T-cell (primary cell): Measurements from ENCODE around the gene RNF144A. TPM values are rescaled to one million over a fixed set of nuclear protein-coding genes. Genes with fewer than 3 reads are reported as not detected.

Experiments
- ATAC-seq, 4 experiments: fragments of 200-7000 bp in 3 of 4; fragments of 150-1000 bp in 1 of 4; cut with Tn5 transposase; replicated peaks in 1 of 4; 1 replicate in 3 of 4; 2 replicates in 1 of 4; pipeline ENCODE4 v1.10.0; 2021; ENCODE audit warnings: moderate library complexity in 3 of 4, mild to moderate bottlenecking in 2 of 4, moderate number of reproducible peaks in 1 of 4
- CTCF ChIA-PET, 2 donors: fragments of 300-600 bp; sonication (Branson Sonifier 250); formaldehyde crosslinking; loops; one replicate each; lab custom pipeline; 2022; ENCODE audit warnings: antibody characterized with exemption in 2 of 2; lab: Charles Lee
- POLR2A ChIA-PET, 2 donors: fragments of 300-600 bp; sonication (Branson Sonifier 250); formaldehyde crosslinking; loops; one replicate each; lab custom pipeline; 2022; ENCODE audit warnings: antibody characterized with exemption in 2 of 2; lab: Charles Lee
- DNase-seq, 35 experiments: peaks; one replicate each; pipeline versions ENCODE4 v3.0.0 to v3.0.0-alpha.2; 2013 to 2023
- H3K27ac ChIP-seq: one replicate; pipeline ENCODE4 v1.5.1; 2013; ENCODE audit warnings: low read length
- H3K27me3 ChIP-seq, 2 experiments: replicated peaks in 1 of 2; 1 replicate in 1 of 2; 2 replicates in 1 of 2; pipeline versions ENCODE4 v1.6.1 to v1.7.0; 2013; ENCODE audit warnings: low read length in 1 of 2, mixed read lengths in 1 of 2; ENCODE audit not compliant: control insufficient read depth in 2 of 2, insufficient read depth in 2 of 2; ENCODE audit errors: extremely low read depth in 1 of 2
- H3K36me3 ChIP-seq, 2 donors: 1 replicate in 1 of 2; 2 replicates in 1 of 2; pipeline versions ENCODE4 v1.6.1 to v1.7.0; 2013; ENCODE audit warnings: low read length in 1 of 2; ENCODE audit not compliant: control insufficient read depth in 2 of 2, insufficient read depth in 1 of 2; ENCODE audit errors: extremely low read depth in 1 of 2
- H3K4me1 ChIP-seq, 2 experiments: 1 replicate in 1 of 2; 2 replicates in 1 of 2; pipeline versions ENCODE4 v1.6.1 to v1.7.0; 2013; ENCODE audit warnings: low read length in 2 of 2, mixed read lengths in 1 of 2; ENCODE audit not compliant: insufficient read depth in 2 of 2, control insufficient read depth in 1 of 2; ENCODE audit errors: extremely low read depth in 1 of 2
- H3K4me3 ChIP-seq, 2 donors: 1 replicate in 1 of 2; 2 replicates in 1 of 2; pipeline versions ENCODE4 v1.5.1 to v1.7.0; 2013; ENCODE audit warnings: mild to moderate bottlenecking in 2 of 2, low read length in 1 of 2, moderate library complexity in 1 of 2; ENCODE audit not compliant: control insufficient read depth in 1 of 2; ENCODE audit errors: extremely low read depth in 1 of 2
- H3K9me3 ChIP-seq: 2 replicates; pipeline ENCODE4 v1.7.0; 2013
- H3K27ac Mint-ChIP-seq, 2 donors: one replicate each; pipeline ENCODE4 v1.8.0; 2020 to 2021; ENCODE audit warnings: mild to moderate bottlenecking in 2 of 2, mixed read lengths in 2 of 2
- H3K27me3 Mint-ChIP-seq, 2 donors: one replicate each; pipeline ENCODE4 v1.8.0; 2021 to 2022; ENCODE audit warnings: mixed read lengths in 2 of 2
- H3K36me3 Mint-ChIP-seq: one replicate; pipeline ENCODE4 v1.8.0; 2021; ENCODE audit warnings: mixed read lengths
- H3K4me1 Mint-ChIP-seq, 3 donors: one replicate each; pipeline ENCODE4 v1.8.0; 2020 to 2022; ENCODE audit warnings: mixed read lengths in 3 of 3, mild to moderate bottlenecking in 1 of 3
- H3K4me3 Mint-ChIP-seq, 3 donors: one replicate each; pipeline ENCODE4 v1.8.0; 2020 to 2022; ENCODE audit warnings: mild to moderate bottlenecking in 3 of 3, mixed read lengths in 3 of 3, moderate library complexity in 3 of 3
- H3K9me3 Mint-ChIP-seq, 3 donors: one replicate each; pipeline ENCODE4 v1.8.0; 2020 to 2022; ENCODE audit warnings: mixed read lengths in 3 of 3
- WGBS: methylation state at CpG from one replicate; pipeline ENCODE4 v1.1.5; 2013; ENCODE audit warnings: missing lambda C conversion rate; ENCODE audit not compliant: insufficient coverage; 5-methylcytosine and 5-hydroxymethylcytosine counted together
- total RNA-seq, 35 experiments: library from RNA in 6 of 35; stranded (reverse) in 6 of 35; fragments of 120-200 nt in 1 of 35; gene quantifications; one replicate each; pipeline versions ENCODE4 v1.2.1 to v1.2.4 and lab custom pipeline; 2013 to 2026

The RNF144A gene
- total RNA-seq, 5 donors from 2014 or later (not counting 1 experiment from before 2014, with no cell fraction given): 46.3 to 93.1 (median 79.9) TPM

DNA sequence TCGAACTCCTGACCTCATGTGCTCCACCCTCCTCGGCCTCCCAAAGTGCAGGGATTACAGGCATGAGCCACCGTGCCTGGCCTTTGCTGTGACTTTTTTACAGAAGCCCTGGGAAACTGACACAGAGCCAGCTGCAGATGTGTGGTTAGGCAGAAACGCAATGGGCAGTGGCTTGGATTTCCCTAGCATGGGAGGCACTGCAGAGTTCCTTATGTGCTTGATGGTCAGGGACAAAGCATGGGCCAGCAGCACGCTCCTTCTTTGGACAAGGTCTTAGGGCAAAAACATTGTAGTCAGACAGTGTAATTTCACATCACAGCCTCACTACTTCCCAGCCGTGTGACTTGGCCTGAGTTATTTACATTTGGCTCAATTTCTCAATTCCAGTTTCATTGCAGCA, 153.9 kb downstream of the RNF144A start:
- H3K4me3 Mint-ChIP-seq: no peak overlapping the region
- DNase-seq (no peak), ATAC-seq (no peak)
- WGBS: 97% methylated on average over 4 of the region's 6 CpGs
- H3K4me1 Mint-ChIP-seq: peaks cover 5 to 8% (median 7%) of the 10 kb centered on the region in 3 donors
- Histone ChIP-seq H3K4me3 (no peak overlapping the region), H3K27ac (no peak overlapping the region), H3K9me3 (no peaks in the 10 kb centered on the region), H3K27me3 (no peaks in the 10 kb centered on the region), H3K4me1 (no peaks in the 10 kb centered on the region), H3K36me3 (peaks cover 0 to 2% of the 10 kb centered on the region in 2 donors)
- H3K27ac Mint-ChIP-seq: no peak overlapping the region
- ChIA-PET POLR2A (no interaction called here), CTCF (interaction anchor here in 1 of 2 donors (0.7 kb wide), 1 partner anchor 1660 kb away, joined by 4 read pairs; no protein-coding TSS in a partner anchor)
- H3K27me3 Mint-ChIP-seq: no peaks in the 10 kb centered on the region
- H3K9me3 Mint-ChIP-seq: no peaks in the 10 kb centered on the region
- peaks cover 55% of the 10 kb centered on the region for H3K36me3 Mint-ChIP-seq

DNA sequence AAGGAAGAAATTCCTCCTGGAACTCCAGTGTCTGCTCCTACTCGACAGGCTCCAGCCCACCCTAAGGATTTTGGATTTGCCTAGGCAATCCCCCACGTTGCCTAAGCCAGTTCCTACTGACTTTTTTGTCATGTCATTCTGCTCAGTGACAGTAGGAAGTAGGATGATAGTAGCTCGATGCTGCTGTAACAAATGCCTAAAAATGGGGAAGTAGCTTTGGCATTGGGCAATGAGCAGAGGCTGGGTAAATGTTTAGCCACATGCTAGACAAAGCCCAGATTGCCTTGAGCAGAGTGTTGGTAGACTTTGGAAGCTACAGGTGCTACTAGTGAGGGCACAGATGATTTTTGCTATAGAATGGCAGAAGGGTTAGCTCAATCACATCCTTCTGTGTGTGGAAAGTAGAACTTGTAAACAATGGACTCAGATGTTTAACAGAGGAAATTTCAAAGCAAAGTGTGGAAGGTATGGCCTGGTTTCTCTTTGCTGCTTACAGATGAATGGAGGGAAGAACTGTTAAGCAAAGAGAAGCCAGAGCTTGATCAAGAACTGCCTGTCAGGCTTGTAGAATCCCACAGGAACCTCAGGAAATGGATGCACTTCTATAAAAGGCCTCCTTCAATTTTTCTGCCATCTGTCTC, 154.8 kb downstream of the RNF144A start:
- POLR2A ChIA-PET: interaction anchor here in 1 of 2 donors (1.0 kb wide), 1 partner anchor 14 kb away, joined by 3 read pairs; no protein-coding TSS in a partner anchor
- Histone ChIP-seq H3K4me1 (no peaks in the 10 kb centered on the region), H3K36me3 (peaks cover 0 to 2% of the 10 kb centered on the region in 2 donors), H3K4me3 (no peak overlapping the region), H3K27me3 (no peaks in the 10 kb centered on the region), H3K9me3 (no peaks in the 10 kb centered on the region), H3K27ac (no peak overlapping the region)
- Mint-ChIP-seq H3K9me3 (no peaks in the 10 kb centered on the region), H3K4me3 (no peak overlapping the region), H3K4me1 (peaks cover 5 to 8% (median 7%) of the 10 kb centered on the region in 3 donors), H3K27me3 (no peaks in the 10 kb centered on the region), H3K27ac (no peak overlapping the region), H3K36me3 (peaks cover 52% of the 10 kb centered on the region)
- ATAC-seq: no peak
- DNase-seq: no peak
- CTCF ChIA-PET: no interaction called here
- 45% methylated on average over 3 of the region's 3 CpGs for WGBS

DNA sequence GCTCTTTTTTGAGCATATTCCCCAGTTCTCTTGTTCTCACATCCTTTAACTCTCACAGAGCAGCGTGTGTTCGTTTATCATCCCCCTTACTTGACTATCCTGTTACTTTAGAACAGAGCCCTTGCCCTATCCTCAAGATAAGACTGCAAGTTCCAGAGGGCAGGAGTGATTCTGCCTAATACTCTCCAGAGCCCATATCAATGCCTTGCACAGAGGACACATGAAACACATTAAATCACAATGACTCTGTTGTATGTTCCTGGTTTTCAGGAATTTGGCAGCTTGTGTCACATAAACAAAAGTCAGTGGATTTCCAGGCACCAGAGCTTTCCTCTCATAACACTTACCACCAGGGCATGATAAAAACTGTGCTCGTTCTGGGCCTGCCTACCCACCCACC, 156.7 kb downstream of the RNF144A start:
- WGBS: 76% methylated on average over 3 of the region's 3 CpGs
- H3K4me1 ChIP-seq: no peaks in the 10 kb centered on the region
- H3K27me3 ChIP-seq: no peaks in the 10 kb centered on the region
- Mint-ChIP-seq H3K9me3 (no peaks in the 10 kb centered on the region), H3K27me3 (no peaks in the 10 kb centered on the region), H3K4me3 (no peak overlapping the region), H3K36me3 (peaks cover 50% of the 10 kb centered on the region), H3K27ac (no peak overlapping the region), H3K4me1 (peaks cover 0 to 2% (median 0%) of the 10 kb centered on the region in 3 donors)
- no peaks in the 10 kb centered on the region for H3K9me3 ChIP-seq
- ChIA-PET CTCF (no interaction called here), POLR2A (no interaction called here)
- no peak overlapping the region for H3K4me3 ChIP-seq
- ATAC-seq: no peak
- no peak overlapping the region for H3K27ac ChIP-seq
- peaks cover 0 to 2% of the 10 kb centered on the region in 2 donors for H3K36me3 ChIP-seq
- DNase-seq: no peak

DNA sequence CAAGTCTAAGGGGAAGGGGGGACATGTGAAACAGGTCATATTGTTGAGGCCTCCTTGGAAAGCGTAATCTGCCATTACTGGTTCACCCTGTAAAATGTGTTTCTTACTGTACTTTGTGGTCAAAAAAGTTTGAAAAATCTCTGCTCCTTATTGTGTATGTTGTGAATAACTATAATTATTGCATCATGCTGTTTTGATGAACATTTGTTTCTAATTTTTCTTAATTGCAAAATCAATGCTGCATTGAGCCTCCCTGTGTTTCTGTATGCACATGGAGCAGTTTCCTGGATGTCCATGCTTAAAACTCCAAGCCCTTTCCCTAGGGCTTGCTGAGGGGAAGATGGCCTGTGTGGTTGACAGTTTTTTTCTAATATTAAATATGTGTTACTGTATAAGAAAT, 158.6 kb downstream of the RNF144A start:
- WGBS: 100% methylated on average over 1 of the region's 1 CpG
- no peak for DNase-seq
- Histone ChIP-seq H3K36me3 (no peaks in the 10 kb centered on the region), H3K9me3 (no peaks in the 10 kb centered on the region), H3K4me1 (no peaks in the 10 kb centered on the region), H3K27me3 (no peaks in the 10 kb centered on the region), H3K4me3 (no peak overlapping the region), H3K27ac (no peak overlapping the region)
- H3K4me3 Mint-ChIP-seq: no peak overlapping the region
- H3K27ac Mint-ChIP-seq: no peak overlapping the region
- ChIA-PET CTCF (no interaction called here), POLR2A (no interaction called here)
- H3K27me3 Mint-ChIP-seq: no peaks in the 10 kb centered on the region
- no peaks in the 10 kb centered on the region for H3K4me1 Mint-ChIP-seq
- H3K36me3 Mint-ChIP-seq: peaks cover 44% of the 10 kb centered on the region
- H3K9me3 Mint-ChIP-seq: no peaks in the 10 kb centered on the region
- no peak for ATAC-seq

DNA sequence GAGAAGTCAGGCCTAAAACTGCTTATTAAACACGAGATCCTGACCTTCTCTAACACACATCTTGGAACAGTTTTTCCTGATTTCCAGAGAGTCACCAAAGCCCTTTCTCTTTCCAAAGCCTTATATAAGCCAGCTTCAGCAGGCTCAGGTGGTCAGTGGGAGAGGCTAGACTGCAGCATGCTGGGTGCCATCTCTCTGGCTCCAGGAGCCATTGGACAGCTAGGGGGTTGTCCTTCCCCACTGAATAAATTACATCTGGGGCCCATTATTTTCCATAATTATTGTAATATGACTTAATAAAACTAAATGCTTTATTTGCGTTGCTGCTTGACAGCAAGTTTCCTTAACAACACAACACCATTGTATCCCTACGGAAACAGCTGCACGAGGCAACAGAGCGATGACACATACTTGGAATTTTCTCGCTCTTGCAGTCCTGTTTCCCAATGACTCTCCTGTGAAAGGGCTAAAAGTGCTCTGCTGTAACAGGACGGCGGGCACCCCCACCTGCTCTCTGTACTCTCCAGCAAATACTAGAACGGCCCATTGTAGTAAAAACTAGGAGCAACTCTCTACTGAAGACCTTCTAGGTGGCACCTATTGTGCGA, 160.6 kb downstream of the RNF144A start:
- Histone ChIP-seq H3K36me3 (no peaks in the 10 kb centered on the region), H3K4me3 (no peak overlapping the region), H3K9me3 (no peaks in the 10 kb centered on the region), H3K27ac (no peak overlapping the region), H3K4me1 (no peaks in the 10 kb centered on the region), H3K27me3 (no peaks in the 10 kb centered on the region)
- ChIA-PET CTCF (no interaction called here), POLR2A (no interaction called here)
- H3K36me3 Mint-ChIP-seq: peaks cover 39% of the 10 kb centered on the region
- ATAC-seq (no peak), DNase-seq (no peak)
- WGBS: 90% methylated on average over 7 of the region's 10 CpGs
- H3K9me3 Mint-ChIP-seq: no peaks in the 10 kb centered on the region
- no peak overlapping the region for H3K27ac Mint-ChIP-seq
- no peak overlapping the region for H3K4me3 Mint-ChIP-seq
- no peaks in the 10 kb centered on the region for H3K27me3 Mint-ChIP-seq
- no peaks in the 10 kb centered on the region for H3K4me1 Mint-ChIP-seq

DNA sequence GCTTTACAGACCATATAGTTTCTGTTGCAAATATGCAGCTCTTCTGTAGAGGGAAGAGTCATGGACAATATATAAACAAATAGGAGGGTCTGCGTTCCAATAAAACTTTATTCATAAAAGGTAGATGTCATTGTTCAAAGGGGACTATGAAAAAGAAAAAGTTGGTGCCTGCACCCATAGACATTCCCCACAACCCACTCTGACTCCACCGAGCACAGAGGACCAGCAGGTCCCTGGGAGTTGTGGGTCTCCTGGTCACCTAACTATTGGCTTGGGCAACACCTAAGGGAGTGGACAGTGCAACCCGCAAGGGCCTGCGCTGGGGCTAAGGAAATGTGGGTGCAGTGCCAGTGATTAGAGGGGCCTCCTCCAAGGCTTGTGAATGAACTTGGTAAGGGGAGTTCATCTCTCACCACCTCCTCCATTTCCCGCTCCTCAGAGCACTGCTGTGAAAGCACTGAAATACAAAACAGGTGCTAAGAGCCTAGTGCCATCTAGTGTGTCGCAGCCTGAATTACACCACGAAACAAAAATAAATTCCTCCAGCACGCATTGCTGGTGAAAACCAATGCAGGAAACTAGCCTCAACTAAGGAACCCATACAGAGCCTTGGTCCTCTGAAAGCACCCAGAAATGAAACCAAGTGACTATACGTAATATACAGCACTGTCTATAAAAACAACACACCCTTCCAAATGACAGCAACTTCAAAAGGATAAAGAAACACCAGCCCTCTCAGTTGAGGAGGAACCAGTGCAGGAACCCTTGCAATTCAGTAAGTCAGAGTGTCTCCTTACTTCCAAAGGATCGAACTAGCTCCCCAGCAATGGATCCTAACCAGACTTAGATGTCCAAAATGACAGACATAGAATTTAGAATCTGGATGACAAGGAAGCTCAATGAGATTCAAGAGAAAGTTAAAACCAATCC, 166.6 kb downstream of the RNF144A start:
- Histone ChIP-seq H3K27me3 (no peaks in the 10 kb centered on the region), H3K4me3 (no peak overlapping the region), H3K36me3 (no peaks in the 10 kb centered on the region), H3K9me3 (peaks cover 5% of the 10 kb centered on the region), H3K27ac (no peak overlapping the region), H3K4me1 (no peaks in the 10 kb centered on the region)
- DNase-seq (peak in 3 of 35 experiments; percentile 22 to 28 (median 23)), ATAC-seq (no peak)
- CTCF ChIA-PET: interaction anchor here in 1 of 2 donors (1.1 kb wide), 1 partner anchor 11 kb away, joined by 4 read pairs; no protein-coding TSS in a partner anchor
- H3K4me1 Mint-ChIP-seq: peaks cover 0 to 6% (median 0%) of the 10 kb centered on the region in 3 donors
- POLR2A ChIA-PET: interaction anchor here in 1 of 2 donors (0.6 kb wide), 1 partner anchor 24 kb away, joined by 3 read pairs; no protein-coding TSS in a partner anchor
- H3K27ac Mint-ChIP-seq: no peak overlapping the region
- peaks cover 6 to 17% (median 7%) of the 10 kb centered on the region in 3 donors for H3K9me3 Mint-ChIP-seq
- 94% methylated on average over 3 of the region's 10 CpGs for WGBS
- no peak overlapping the region for H3K4me3 Mint-ChIP-seq
- H3K36me3 Mint-ChIP-seq: peaks cover 18% of the 10 kb centered on the region
- no peaks in the 10 kb centered on the region for H3K27me3 Mint-ChIP-seq
